Measurements from ENCODE around the gene NKX6-2.

DNA sequence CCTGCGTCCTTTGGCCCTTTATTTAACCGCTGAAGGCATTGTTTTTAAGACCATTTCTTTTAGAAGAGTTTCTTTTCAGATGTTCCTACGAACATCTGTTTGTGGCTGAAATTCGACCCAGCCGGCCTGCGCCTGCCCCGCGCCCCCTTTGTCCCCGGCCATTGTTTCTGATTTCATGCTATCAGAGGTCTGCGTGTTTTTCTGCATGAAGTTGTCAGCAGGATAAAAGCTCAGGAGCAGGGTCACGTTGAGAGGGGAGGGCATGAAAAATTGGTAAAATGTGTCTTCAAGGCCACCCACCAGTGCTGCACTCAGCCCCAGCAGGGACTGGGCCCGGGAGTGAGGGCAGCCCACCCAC lies 43.1 kb downstream of the NKX6-2 start:
- TF ChIP-seq, protein P1, sequence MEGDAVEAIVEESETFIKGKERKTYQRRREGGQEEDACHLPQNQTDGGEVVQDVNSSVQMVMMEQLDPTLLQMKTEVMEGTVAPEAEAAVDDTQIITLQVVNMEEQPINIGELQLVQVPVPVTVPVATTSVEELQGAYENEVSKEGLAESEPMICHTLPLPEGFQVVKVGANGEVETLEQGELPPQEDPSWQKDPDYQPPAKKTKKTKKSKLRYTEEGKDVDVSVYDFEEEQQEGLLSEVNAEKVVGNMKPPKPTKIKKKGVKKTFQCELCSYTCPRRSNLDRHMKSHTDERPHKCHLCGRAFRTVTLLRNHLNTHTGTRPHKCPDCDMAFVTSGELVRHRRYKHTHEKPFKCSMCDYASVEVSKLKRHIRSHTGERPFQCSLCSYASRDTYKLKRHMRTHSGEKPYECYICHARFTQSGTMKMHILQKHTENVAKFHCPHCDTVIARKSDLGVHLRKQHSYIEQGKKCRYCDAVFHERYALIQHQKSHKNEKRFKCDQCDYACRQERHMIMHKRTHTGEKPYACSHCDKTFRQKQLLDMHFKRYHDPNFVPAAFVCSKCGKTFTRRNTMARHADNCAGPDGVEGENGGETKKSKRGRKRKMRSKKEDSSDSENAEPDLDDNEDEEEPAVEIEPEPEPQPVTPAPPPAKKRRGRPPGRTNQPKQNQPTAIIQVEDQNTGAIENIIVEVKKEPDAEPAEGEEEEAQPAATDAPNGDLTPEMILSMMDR (IDR thresholded peaks at IDR 0.05; ENCODE audit: low read depth, low read length, missing input control) = no peak
- no peak for TF ChIP-seq RAD21 (IDR thresholded peaks at IDR 0.05)
- no peak for TF ChIP-seq TAF1 (conservative IDR thresholded peaks at IDR 0.05)
- no peak for TF ChIP-seq GABPA (IDR thresholded peaks at IDR 0.05 in 1 of 2, conservative IDR thresholded peaks at IDR 0.05 in 1 of 2)
- TF ChIP-seq, protein P2, sequence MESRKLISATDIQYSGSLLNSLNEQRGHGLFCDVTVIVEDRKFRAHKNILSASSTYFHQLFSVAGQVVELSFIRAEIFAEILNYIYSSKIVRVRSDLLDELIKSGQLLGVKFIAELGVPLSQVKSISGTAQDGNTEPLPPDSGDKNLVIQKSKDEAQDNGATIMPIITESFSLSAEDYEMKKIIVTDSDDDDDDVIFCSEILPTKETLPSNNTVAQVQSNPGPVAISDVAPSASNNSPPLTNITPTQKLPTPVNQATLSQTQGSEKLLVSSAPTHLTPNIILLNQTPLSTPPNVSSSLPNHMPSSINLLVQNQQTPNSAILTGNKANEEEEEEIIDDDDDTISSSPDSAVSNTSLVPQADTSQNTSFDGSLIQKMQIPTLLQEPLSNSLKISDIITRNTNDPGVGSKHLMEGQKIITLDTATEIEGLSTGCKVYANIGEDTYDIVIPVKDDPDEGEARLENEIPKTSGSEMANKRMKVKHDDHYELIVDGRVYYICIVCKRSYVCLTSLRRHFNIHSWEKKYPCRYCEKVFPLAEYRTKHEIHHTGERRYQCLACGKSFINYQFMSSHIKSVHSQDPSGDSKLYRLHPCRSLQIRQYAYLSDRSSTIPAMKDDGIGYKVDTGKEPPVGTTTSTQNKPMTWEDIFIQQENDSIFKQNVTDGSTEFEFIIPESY (IDR thresholded peaks at IDR 0.05) = no peak
